ENCODE data around the gene CELF2. TPM values are rescaled to one million over a fixed set of nuclear protein-coding genes. Genes with fewer than 3 reads are reported as not detected.

Gene CELF2
- total RNA-seq, 1 experiment from 2014 or later, result 28.7 TPM

- Histone ChIP-seq H2BK20ac (ENCODE audit: low read depth, low read length, poor library complexity, severe bottlenecking) (no peak overlapping the region), H2BK120ac (ENCODE audit: low read depth, low read length, poor library complexity, severe bottlenecking) (no peak overlapping the region), H2BK5ac (ENCODE audit: insufficient read length, low read length) (no peak overlapping the region), H3K79me1 (ENCODE audit: insufficient read depth, low read depth, low read length, poor library complexity, severe bottlenecking) (no peaks in the 10 kb centered on the region), H3K4me1 (ENCODE audit: insufficient read depth, low read length) (no peaks in the 10 kb centered on the region), H4K5ac (ENCODE audit: insufficient read length, low read depth, low read length) (no peak overlapping the region), H2BK15ac (ENCODE audit: low read depth, low read length) (no peak overlapping the region), H3T11ph (ENCODE audit: low read length) (no peak overlapping the region), H4K8ac (replicated peaks; ENCODE audit: insufficient read length, low read depth, low read length) (no peak overlapping the region), H3K9me3 (ENCODE audit: control insufficient read depth, low read depth, low read length) (no peaks in the 10 kb centered on the region), H3K56ac (ENCODE audit: insufficient read length, low read depth, low read length) (no peak overlapping the region), H4K20me1 (ENCODE audit: control insufficient read depth, insufficient read depth, insufficient read length) (no peaks in the 10 kb centered on the region), H3K27me3 (ENCODE audit: insufficient read depth, low read length) (no peaks in the 10 kb centered on the region), H3K23me2 (ENCODE audit: insufficient read length, low read depth, low read length, poor library complexity, severe bottlenecking) (no peaks in the 10 kb centered on the region), H3K23ac (ENCODE audit: insufficient read length, low read depth, low read length) (no peak overlapping the region), H3K4ac (ENCODE audit: low read depth, low read length) (no peak overlapping the region), H3K14ac (ENCODE audit: insufficient read depth, low read length) (no peak overlapping the region), H3K18ac (ENCODE audit: insufficient read length, low read depth, low read length) (no peak overlapping the region), H2BK12ac (ENCODE audit: insufficient read length, low read depth, low read length) (no peak overlapping the region), H3K4me2 (ENCODE audit: insufficient read depth, insufficient read length, low read length) (no peak overlapping the region), H4K91ac (ENCODE audit: insufficient read length, low read depth, low read length) (no peak overlapping the region), H2AK5ac (ENCODE audit: insufficient read length, low read length) (no peak overlapping the region), H3K79me2 (ENCODE audit: insufficient read depth, low read length) (no peaks in the 10 kb centered on the region), H3K9ac (ENCODE audit: extremely low read depth, insufficient read length, low read length) (no peak overlapping the region), H3K27ac (ENCODE audit: insufficient read length, low read depth, low read length) (no peak overlapping the region), H2AFZ (ENCODE audit: low read length) (no peak overlapping the region)
- TF ChIP-seq CTCF (conservative IDR thresholded peaks at IDR 0.05), result no peak
- peaks cover 6 to 7% of the 10 kb centered on the region in 2 experiments for H3K4me1 Mint-ChIP-seq
- H3K9me3 Mint-ChIP-seq, result no peaks in the 10 kb centered on the region
- no peak for DNase-seq
- 0 out of 7 replicates have a peak overlapping the region, but pooled peaks of 1 of the 3 experiments have one; percentile 12 for H3K27ac Mint-ChIP-seq
- no peaks in the 10 kb centered on the region for H3K27me3 Mint-ChIP-seq (ENCODE audit: low read depth)
- H3K4me3 Mint-ChIP-seq, result no peak overlapping the region
- H3K36me3 Mint-ChIP-seq (ENCODE audit: insufficient read depth in 1 of 3, low read depth in 3 of 3), result no peaks in the 10 kb centered on the region
- no CpG with 5 or more reads among the region's 2 CpGs for WGBS (ENCODE audit: extremely low coverage, insufficient read length, low lambda C conversion rate)
Measured at GRCh38 chr10:10985361-10985760, 32.3 kb upstream of the CELF2 start.
